Erythroblast (primary cell): ENCODE measurements around the gene DLG2.

Source experiments
- GATA1 ChIP-seq: IDR thresholded peaks from 2 replicates; pipeline ENCODE4 v1.6.1; 2011; ENCODE audit warnings: low read depth, mild to moderate bottlenecking, control low read depth, low read length, moderate library complexity
- POLR2A ChIP-seq: IDR thresholded peaks from 2 replicates; pipeline ENCODE4 v1.6.1; 2011; ENCODE audit warnings: mild to moderate bottlenecking, low read length

- TF ChIP-seq POLR2A = no peak
- TF ChIP-seq GATA1 = no peak
Observed at GRCh38 chr11:83574519-83574918, 2052.6 kb downstream of the DLG2 start.
